Breast epithelium (tissue), 4 donors: Measurements from ENCODE around the gene SUGP2. TPM values are rescaled to one million over a fixed set of nuclear protein-coding genes. Genes with fewer than 3 reads are reported as not detected.

Source experiments
- DNase-seq, 2 donors: peaks; one replicate each; pipeline ENCODE4 v3.0.0-alpha.2; 2019; ENCODE audit warnings: low spot score in 2 of 2
- H3K27ac ChIP-seq, 2 donors: fragments of 200-600 bp; sonication (generic) in 1 of 2; one replicate each; pipeline ENCODE4 v1.5.1; 2016 to 2019; ENCODE audit warnings: mild to moderate bottlenecking in 1 of 2
- H3K27me3 ChIP-seq, 2 donors: fragments of 200-600 bp; sonication (generic) in 1 of 2; one replicate each; pipeline versions ENCODE4 v1.5.1 to v1.6.0; 2017 to 2019; ENCODE audit warnings: control low read depth in 1 of 2, mild to moderate bottlenecking in 1 of 2
- H3K36me3 ChIP-seq: fragments of 200-600 bp; one replicate; pipeline ENCODE4 v1.5.1; 2019
- H3K4me1 ChIP-seq, 2 donors: fragments of 200-600 bp; sonication (generic); one replicate each; pipeline ENCODE4 v1.5.1; 2016 to 2019; ENCODE audit warnings: control low read depth in 1 of 2
- H3K4me3 ChIP-seq, 3 donors: fragments of 200-600 bp; sonication (generic); 1 replicate in 2 of 3; 2 replicates in 1 of 3; pipeline ENCODE4 v1.5.1; 2016 to 2019; ENCODE audit warnings: mild to moderate bottlenecking in 3 of 3, moderate library complexity in 2 of 3
- H3K9me3 ChIP-seq, 2 donors: fragments of 200-600 bp; sonication (generic) in 1 of 2; one replicate each; pipeline ENCODE4 v1.5.1; 2016 to 2019; ENCODE audit warnings: control low read depth in 1 of 2
- POLR2A ChIP-seq: fragments of 450-650 bp; IDR thresholded peaks from one replicate; pipeline ENCODE4 v1.6.1; 2016; ENCODE audit warnings: antibody characterized with exemption, mild to moderate bottlenecking, moderate library complexity
- POLR2AphosphoS5 ChIP-seq, 3 donors: sonication (generic); formaldehyde crosslinking; IDR thresholded peaks; one replicate each; pipeline ENCODE4 v1.6.1; 2017; ENCODE audit warnings: antibody characterized with exemption in 3 of 3
- intact Hi-C: fragments of 100-400 bp; cut with DNase I; formaldehyde crosslinking; loops from one replicate; pipeline ENCODE4 v1.15.1; 2023; ENCODE audit warnings: low total_unique reads
- total RNA-seq, 3 donors: library from RNA; depleted of rRNA; stranded (reverse); fragments of >200 nt; gene quantifications; one replicate each; pipeline ENCODE4 v1.1.0, GENCODE V29; 2016
- TF ChIP-seq, protein P1 (sequence below), 3 donors: fragments of 450-650 bp; IDR thresholded peaks; one replicate each; pipeline ENCODE4 v1.5.1; 2016 to 2017; ENCODE audit warnings: antibody characterized with exemption in 3 of 3, mild to moderate bottlenecking in 3 of 3, moderate library complexity in 3 of 3

The SUGP2 gene
- total RNA-seq, 3 donors from 2014 or later: 27.8 to 58.1 (median 56.0) TPM

DNA sequence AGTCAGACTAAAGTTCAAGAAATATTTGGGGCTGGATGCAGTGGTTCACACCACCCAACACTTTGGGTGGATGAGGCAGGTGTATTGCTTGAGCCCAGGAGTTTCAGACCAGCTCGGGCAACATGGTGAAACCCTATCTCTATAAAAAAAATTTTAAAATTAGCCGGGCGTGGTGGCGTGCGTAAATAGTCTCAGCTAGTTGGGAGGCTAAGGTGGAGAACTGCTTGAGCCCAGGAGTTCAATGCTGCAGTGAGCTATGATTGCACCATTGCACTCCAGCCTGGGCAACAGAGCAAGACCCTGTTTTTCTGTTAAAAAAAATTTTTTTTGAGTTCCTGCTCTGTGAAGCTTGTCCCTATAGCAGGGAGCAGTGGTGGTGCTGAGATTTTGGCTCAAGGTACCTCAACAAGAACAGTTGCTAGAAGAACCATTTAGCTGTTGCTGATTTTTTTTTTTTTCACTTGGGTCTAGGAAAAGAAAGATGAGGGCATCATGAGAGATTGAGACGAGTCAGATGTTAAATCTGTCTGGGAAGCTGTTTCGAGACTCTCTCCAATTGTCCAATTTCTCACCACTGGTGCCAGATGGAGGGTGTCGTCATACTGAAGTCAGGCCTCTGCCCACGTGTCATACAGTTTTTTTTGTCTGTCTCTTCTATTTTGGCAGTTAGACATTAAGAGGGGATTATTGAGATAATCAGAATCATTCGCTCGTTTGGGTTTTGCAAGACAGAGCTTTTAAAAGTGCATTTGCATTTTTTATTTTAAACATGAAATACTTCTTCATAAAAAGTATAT is 34.2 kb upstream of the SUGP2 start:
- H3K9me3 ChIP-seq: no peaks in the 10 kb centered on the region
- TF ChIP-seq, protein P1, sequence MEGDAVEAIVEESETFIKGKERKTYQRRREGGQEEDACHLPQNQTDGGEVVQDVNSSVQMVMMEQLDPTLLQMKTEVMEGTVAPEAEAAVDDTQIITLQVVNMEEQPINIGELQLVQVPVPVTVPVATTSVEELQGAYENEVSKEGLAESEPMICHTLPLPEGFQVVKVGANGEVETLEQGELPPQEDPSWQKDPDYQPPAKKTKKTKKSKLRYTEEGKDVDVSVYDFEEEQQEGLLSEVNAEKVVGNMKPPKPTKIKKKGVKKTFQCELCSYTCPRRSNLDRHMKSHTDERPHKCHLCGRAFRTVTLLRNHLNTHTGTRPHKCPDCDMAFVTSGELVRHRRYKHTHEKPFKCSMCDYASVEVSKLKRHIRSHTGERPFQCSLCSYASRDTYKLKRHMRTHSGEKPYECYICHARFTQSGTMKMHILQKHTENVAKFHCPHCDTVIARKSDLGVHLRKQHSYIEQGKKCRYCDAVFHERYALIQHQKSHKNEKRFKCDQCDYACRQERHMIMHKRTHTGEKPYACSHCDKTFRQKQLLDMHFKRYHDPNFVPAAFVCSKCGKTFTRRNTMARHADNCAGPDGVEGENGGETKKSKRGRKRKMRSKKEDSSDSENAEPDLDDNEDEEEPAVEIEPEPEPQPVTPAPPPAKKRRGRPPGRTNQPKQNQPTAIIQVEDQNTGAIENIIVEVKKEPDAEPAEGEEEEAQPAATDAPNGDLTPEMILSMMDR (IDR thresholded peaks at IDR 0.05): no peak
- TF ChIP-seq POLR2A (no peak), POLR2AphosphoS5 (IDR thresholded peaks at IDR 0.05) (no peak)
- intact Hi-C loops: no loop called here
- peaks cover 0 to 9% of the 10 kb centered on the region in 2 donors for H3K4me1 ChIP-seq
- H3K4me3 ChIP-seq: no peak overlapping the region
- DNase-seq: no peak
- no peak overlapping the region for H3K27ac ChIP-seq
- no peaks in the 10 kb centered on the region for H3K27me3 ChIP-seq
- H3K36me3 ChIP-seq: no peaks in the 10 kb centered on the region

DNA sequence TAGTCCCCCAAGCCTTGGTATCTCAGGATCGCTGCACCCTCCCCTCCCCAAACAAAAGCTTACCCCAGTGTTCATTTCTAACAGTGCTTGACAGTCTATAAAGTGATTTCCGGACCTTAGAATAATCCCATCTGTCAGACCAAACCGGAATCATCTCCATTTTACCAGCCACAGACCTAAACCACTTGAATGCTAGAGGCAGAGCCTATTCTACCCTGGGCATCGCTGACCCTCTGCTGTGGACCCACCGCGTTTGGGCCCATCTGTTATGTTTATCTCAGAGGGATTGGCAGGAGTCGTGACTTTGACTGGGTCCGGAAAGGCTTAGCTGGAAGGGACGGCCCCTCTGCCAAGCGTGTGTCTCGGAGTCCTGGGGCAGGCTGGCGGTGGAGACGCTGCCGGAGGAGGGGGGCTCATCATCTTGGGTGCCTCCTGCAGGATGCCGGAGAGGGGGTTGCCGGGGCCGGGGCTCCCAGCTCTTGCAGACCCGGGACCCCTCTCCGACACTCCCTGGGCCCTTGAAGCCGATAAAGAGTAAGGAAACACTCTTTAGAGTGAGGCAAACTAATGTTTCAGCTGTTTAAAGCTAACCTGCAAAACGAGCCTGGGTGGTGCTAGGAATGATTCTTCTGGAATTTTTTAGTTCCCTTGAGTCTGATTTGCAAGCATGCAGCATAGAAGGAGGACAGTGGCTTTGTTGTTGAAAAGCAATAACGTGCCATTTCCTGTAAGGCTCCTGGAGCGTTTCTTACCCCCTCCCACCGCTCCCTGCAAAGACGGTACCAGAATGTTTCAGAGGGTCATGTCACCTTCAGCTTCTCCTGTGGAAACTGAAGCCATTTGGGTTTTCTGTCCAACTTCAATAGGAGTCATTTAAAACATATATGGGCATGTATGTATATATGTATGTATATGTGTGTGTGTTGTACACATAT is 31.8 kb upstream of the SUGP2 start:
- no peak for DNase-seq
- TF ChIP-seq POLR2AphosphoS5 (IDR thresholded peaks at IDR 0.05): no peak
- TF ChIP-seq, protein P1 (IDR thresholded peaks at IDR 0.05): no peak
- TF ChIP-seq POLR2A: no peak
- no peaks in the 10 kb centered on the region for H3K27me3 ChIP-seq
- peak overlapping the region; percentile 36 to 40 for H3K27ac ChIP-seq
- intact Hi-C loops: loop anchor here (1.0 kb wide), 1 partner anchor 72 kb away; no protein-coding TSS in a partner anchor
- no peaks in the 10 kb centered on the region for H3K9me3 ChIP-seq
- peaks cover 0 to 9% of the 10 kb centered on the region in 2 donors for H3K4me1 ChIP-seq
- no peaks in the 10 kb centered on the region for H3K36me3 ChIP-seq
- peak overlapping the region; percentile 73 to 90 (median 87) for H3K4me3 ChIP-seq

DNA sequence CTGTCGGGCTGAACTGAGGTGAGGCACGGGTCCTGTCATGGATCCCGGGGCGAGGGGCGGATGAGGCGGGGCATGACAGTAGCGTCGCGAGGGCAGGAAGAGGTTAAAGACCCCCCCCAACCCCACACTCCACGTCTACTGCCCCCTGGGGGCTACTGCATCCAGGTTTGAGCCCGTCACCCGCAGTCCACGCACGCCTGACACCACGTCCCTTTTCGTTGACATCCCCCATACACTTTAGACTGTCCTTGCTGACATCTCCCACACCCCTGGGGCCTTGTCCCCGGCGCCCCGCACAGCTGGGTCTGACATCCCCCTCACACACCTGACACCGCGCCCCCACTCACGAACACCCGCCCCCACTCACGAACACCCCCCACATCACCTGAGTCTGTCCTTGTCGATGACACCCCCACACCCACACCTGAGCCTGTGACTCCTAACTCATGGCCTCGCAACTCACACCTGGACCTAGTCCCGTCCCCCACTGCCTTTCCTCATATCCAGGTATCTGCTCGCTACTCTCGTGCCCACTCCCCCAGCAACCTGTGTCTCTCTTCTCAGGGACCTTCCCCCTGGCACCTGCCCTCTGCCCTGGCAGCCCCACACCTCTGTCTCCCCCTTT is 30.9 kb upstream of the SUGP2 start:
- H3K36me3 ChIP-seq: no peaks in the 10 kb centered on the region
- intact Hi-C loops: loop anchor here (1.0 kb wide), 1 partner anchor 73 kb away; no protein-coding TSS in a partner anchor
- DNase-seq: peak in 1 of 2 donors; percentile 25
- H3K4me1 ChIP-seq: peaks cover 0 to 9% of the 10 kb centered on the region in 2 donors
- no peaks in the 10 kb centered on the region for H3K9me3 ChIP-seq
- peak overlapping the region; percentile 73 to 90 (median 87) for H3K4me3 ChIP-seq
- peak overlapping the region; percentile 74 to 88 for H3K27ac ChIP-seq
- TF ChIP-seq, protein P1 (IDR thresholded peaks at IDR 0.05): no peak
- no peak for TF ChIP-seq POLR2AphosphoS5 (IDR thresholded peaks at IDR 0.05)
- no peaks in the 10 kb centered on the region for H3K27me3 ChIP-seq

DNA sequence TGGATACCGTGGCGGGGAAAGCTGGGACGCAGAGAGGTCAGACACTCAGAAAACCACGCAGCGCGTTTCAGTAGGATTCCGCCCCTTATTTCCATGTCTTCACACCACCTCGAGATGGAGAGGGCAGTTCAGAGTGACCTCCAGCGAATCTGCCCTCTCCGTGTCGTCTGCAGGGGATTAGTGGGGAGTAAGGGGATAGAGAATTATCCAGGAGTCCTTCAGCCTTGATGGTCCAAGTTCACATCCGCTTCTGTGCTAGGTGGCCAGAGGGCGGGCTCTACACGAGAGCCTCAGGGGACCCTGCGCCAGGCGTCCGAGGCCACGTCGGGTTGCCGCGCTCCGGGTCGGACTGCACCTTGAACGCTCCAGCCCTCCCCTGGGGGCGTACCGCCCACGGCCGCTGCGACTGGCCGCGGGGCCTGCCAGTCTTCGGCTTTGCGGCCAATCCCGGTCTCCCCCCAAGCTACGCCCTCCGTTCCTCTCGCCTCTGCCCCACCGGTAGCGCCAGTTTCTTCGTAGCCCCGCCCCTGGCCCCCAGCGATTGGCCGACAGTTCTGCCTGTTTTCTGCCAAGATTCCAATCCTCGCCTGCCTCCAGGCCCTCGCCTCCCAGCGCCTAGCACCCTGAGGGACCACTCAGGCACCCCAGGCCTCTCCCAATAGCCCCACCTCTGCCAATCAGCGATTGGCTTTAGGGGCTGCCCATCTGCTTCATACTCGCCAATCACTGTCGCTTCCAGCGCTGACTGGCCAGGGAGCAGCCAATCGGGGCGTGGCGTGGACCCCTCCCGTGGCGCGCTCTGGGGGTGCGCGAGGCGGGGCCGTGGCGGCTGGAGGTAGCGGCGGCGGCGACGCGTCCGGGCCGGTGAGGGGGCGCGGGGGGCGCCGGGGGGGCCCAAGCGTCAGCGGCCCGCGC is 30.1 kb upstream of the SUGP2 start, which contains the start of gene SLC25A42:
Gene SLC25A42, plus strand, starts transcription at position 812 of the 915 bp plus-strand sequence. CDS start 32,131 bp downstream, outside the sequence.
- no peaks in the 10 kb centered on the region for H3K27me3 ChIP-seq
- intact Hi-C loops: loop anchor here (1.0 kb wide), 1 partner anchor 74 kb away; no protein-coding TSS in a partner anchor
- H3K27ac ChIP-seq: peak within 1 kb of the TSS; percentile 74 to 88
- peaks cover 0 to 9% of the 10 kb centered on the region in 2 donors for H3K4me1 ChIP-seq
- peak; percentile 96 to 97 for DNase-seq
- no peaks in the 10 kb centered on the region for H3K36me3 ChIP-seq
- TF ChIP-seq, protein P1 (IDR thresholded peaks at IDR 0.05): no peak
- TF ChIP-seq POLR2A (no peak), POLR2AphosphoS5 (IDR thresholded peaks at IDR 0.05) (peak in 2 of 3 donors; percentile 54 to 71)
- peak within 1 kb of the TSS; percentile 73 to 90 (median 87) for H3K4me3 ChIP-seq
- H3K9me3 ChIP-seq: no peaks in the 10 kb centered on the region
